ENCODE data around the gene CCDC69. TPM values are rescaled to one million over a fixed set of nuclear protein-coding genes. Genes with fewer than 3 reads are reported as not detected.
A peak's percentile ranks its signal among the peaks of the same experiment; 100 is the strongest.
"Not testable (repeated sequence)": the region's sequence is repeated elsewhere in the genome, so short reads cannot be mapped to it uniquely, and the experiment has no call there.

The CCDC69 gene
- total RNA-seq, 1 experiment from 2014 or later: 1.5 TPM

- DNase-seq (ENCODE audit: low read depth): no peak
Observed at GRCh38 chr5:151192626-151193025, 31.3 kb downstream of the CCDC69 start.

- DNase-seq (ENCODE audit: low read depth): no peak
Observed at GRCh38 chr5:151191661-151192060, 32.2 kb downstream of the CCDC69 start.

DNA sequence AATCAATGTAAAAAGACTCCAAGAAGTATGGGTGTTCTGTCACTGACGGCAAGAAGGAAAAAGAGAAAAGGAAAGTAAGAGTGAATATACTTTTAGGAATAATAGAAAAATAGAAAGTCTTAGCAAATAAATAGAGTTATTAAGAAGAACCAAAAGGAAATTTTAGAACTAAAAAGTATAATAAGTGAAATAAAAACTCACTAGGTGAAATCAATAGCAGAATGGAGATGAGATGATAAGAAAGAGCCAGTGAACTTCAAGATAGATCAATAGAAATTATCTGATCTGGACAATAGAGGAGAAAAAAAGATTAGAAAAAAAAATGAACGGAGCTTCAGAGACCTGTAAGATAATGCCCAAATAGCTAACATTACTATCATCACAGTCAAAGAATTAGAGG is 34.7 kb downstream of the CCDC69 start:
- no peak for DNase-seq (ENCODE audit: low read depth)

DNA sequence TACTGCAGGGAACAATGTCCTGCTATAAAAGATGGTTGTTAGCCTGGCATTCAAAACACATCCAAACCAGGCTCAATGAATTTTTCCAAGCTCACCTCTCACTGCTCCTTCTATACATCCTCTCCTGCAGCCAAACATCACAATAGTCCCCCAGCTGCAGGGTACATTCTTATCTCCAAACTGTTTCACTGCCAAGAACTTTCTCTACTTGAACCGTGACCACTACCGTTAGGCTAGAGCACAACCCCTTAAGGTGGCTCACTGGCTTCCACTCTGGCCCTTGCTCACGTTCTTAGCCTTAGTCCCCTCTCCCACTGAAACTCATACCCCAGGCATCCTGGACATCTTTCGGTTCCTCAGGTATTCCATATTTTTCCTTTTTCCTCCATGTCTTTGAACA is 37.4 kb downstream of the CCDC69 start:
- DNase-seq (ENCODE audit: low read depth): no peak

GRCh38 chr5:151186052-151186451 is 37.8 kb downstream of the CCDC69 start:
- no peak for DNase-seq (ENCODE audit: low read depth)

DNA sequence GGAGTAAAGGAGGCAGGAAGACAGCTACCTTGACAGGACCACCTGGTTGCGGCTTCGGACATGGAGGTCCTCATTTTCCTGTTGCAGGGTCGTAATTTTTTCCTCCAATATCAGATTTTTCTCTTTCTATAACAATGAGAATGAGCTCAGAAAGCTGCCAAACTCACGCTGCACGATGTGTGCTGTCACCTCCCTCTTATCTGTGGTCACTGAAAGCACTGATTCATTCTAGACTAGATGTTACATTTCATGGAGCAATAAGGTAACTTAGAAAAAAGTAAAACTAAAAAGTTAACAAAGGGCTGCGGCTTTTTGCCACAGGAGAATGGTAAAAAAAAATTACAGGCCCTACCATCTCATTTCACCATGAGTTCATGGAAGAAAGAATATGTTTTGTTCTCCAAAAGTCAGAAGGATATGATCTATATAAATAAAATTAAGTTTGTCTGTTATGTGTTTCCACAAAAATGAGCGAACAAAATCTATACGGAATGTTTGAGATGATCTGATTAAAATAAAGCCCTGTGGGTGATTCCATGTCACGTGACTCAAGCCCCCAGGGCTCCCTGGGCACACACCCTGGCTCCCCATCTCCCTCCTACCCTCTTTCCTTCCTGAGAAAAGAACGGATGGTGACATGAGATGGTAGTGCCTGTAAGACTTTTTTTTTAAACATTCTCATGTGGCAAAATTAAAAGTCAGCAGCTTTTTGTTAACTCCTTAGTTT is 39.4 kb downstream of the CCDC69 start:
- DNase-seq (ENCODE audit: low read depth): peak; percentile 22

DNA sequence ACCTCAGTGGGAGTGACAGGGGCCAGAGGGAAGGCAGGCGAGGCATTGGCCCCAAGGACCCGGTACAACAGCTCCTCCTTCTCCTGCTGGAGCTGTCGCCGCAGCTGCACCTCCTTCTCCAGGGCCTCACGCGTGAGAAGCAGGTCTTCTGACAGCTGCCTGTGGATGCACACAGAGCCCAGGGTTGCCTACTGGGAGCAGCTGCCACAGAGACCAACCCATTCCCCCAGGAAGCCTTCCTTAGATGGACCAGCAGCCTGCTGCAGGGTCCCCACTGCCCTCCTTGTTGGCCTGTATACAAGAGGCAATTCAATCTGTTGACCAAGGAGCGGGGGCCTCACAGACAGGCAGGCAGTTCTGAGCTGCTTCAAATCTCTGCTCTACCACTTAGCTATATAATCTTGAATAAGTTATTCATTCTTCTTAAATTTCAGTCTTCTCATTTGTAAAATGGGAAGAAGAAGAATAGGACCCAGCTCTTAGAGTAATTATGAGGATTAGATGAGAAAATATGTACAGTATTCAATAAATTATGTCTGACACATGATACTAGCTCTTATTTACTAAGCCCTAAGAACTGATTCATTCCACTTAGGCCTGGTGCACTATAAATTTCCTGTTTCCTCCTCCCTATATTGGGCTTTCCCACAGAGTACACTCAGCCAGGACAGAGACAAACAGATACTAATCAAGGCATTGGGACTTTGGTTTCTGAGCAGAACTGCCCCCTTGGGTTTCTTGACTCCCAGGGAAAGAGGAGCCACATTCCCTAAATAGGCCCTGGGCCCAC is 40.2 kb downstream of the CCDC69 start:
- peak; percentile 25 for DNase-seq (ENCODE audit: low read depth)

GRCh38 chr5:151182976-151183375 is 40.9 kb downstream of the CCDC69 start:
- DNase-seq (ENCODE audit: low read depth): no peak

- DNase-seq (ENCODE audit: low read depth): no peak
Observed at GRCh38 chr5:151182524-151182900, 41.4 kb downstream of the CCDC69 start.

GRCh38 chr5:151181818-151182523 is 41.9 kb downstream of the CCDC69 start:
- DNase-seq (ENCODE audit: low read depth): no peak

DNA sequence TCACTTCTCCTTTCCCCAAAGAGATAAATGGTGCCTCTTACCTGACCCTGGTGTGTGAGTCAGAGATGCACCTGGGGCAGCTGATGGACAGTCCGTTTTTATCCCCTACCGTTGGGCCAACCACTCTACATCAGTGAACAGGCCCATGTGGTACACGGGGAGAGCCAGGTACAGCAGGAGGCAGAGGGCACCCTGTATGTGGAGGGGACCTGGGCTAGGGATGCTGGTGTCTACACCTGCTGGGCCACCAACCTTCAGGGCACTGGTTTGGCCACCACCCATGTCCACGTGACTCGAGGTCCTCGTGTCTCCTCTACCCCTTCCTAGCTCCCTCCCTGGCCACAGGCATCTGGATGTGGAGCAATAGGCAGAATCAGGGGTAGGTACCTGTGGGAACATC is 43.6 kb downstream of the CCDC69 start:
- no peak for DNase-seq (ENCODE audit: low read depth)

GRCh38 chr5:151179489-151179840 is 44.4 kb downstream of the CCDC69 start:
- no peak for DNase-seq (ENCODE audit: low read depth)

GRCh38 chr5:151178777-151179488 is 45.0 kb downstream of the CCDC69 start:
- no peak for DNase-seq (ENCODE audit: low read depth)

- DNase-seq (ENCODE audit: low read depth): no peak
Observed at GRCh38 chr5:151178372-151178771, 45.5 kb downstream of the CCDC69 start.

DNA sequence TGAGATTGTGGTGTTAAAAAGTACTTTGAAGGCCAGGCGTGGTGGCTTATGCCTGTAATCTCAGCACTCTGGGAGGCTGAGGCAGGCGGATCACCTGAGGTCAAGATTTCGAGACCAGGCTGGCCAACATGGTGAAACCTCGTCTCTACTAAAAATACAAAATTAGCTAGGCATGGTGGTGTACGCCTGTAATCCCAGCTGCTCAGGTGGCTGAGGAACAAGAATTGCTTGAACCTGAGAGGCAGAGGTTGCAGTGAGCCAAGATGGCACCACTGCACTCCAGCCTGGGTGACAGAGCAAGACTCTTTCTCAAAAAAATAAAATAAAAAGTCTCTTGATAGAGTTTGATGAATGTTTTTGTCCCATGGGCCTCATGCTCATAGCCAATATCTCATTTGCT is 47.6 kb downstream of the CCDC69 start:
- not testable (repeated sequence) for DNase-seq (ENCODE audit: low read depth)

GRCh38 chr5:151174612-151175101 is 49.2 kb downstream of the CCDC69 start:
- no peak for DNase-seq (ENCODE audit: low read depth)

DNA sequence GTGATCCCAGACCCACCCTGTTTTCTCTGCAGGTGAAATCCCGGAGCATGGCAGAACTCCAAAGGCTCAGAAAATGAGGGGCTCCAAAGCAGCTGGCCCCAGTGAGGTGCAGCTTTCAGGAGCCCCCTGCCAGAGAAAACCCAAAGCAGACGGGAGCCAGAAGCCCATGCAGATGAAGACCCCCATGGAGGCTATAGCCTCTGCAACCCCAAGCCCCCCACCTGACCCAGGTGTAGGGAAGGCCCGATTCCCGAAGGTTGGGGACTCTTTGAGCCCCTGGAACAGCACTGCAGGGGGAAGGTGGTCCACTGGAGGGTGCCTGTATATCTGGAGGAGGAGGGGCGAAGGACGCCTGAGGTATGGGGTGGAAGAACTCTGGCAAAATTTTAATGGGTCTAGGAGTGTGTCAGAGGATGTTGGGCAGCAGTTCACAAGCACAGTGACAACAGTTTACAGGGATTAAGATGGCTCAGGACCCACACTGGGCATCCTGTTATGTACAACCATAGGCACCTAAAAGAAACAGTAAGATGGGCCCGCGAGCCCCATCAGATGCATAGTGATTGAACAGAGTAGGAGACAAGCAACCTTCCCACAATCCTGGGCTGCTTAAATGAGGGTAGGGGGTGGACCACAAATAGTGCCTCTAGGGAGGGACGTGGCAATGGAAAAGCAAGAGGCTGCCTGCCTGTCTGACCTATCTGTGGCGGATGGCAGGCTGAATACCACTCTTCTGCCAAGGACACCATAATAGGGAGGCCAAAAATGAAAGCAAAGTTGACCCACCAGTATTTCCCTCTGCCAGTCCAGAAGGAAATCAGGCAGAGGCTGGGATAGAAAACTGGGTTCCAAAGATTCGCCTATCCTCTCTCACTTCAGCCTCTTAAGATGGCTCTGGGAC is 49.9 kb downstream of the CCDC69 start:
- DNase-seq (ENCODE audit: low read depth): no peak

- no peak for DNase-seq (ENCODE audit: low read depth)
Observed at GRCh38 chr5:151171529-151171928, 52.4 kb downstream of the CCDC69 start.

- no peak for DNase-seq (ENCODE audit: low read depth)
Observed at GRCh38 chr5:151168602-151169344, 55.1 kb downstream of the CCDC69 start.

- DNase-seq (ENCODE audit: low read depth): no peak
Observed at GRCh38 chr5:151167022-151167421, 56.9 kb downstream of the CCDC69 start.
